ENCODE measurements around the gene UROC1.

UROC1 gene

GRCh38 chr3:126554560-126555525, 37.3 kb upstream of the UROC1 start:
- no peak for DNase-seq (ENCODE audit: low read depth, low spot score)
- no peak overlapping the region for H3K9ac ChIP-seq (ENCODE audit: insufficient read length)
- no peak overlapping the region for H3K27ac ChIP-seq
- no peaks in the 10 kb centered on the region for H3K36me3 ChIP-seq (ENCODE audit: insufficient read depth, low read length)
- no peak for TF ChIP-seq EZH2 (IDR thresholded peaks at IDR 0.05)
- no peak for TF ChIP-seq POLR2AphosphoS5 (IDR thresholded peaks at IDR 0.05; ENCODE audit: borderline replicate concordance, low read depth, low read length)
- TF ChIP-seq FOXP2 (optimal IDR thresholded peaks at IDR 0.05; ENCODE audit: control extremely low read depth, extremely low read length, insufficient read depth) = no peak
- no peak overlapping the region for H3K4me3 ChIP-seq
- no peaks in the 10 kb centered on the region for H3K9me3 ChIP-seq (ENCODE audit: low read depth, low read length)

GRCh38 chr3:126553284-126554084, 35.9 kb upstream of the UROC1 start:
- H3K4me3 ChIP-seq = no peak overlapping the region
- no peaks in the 10 kb centered on the region for H3K9me3 ChIP-seq (ENCODE audit: low read depth, low read length)
- TF ChIP-seq EZH2 (IDR thresholded peaks at IDR 0.05) = no peak
- no peak for TF ChIP-seq FOXP2 (optimal IDR thresholded peaks at IDR 0.05; ENCODE audit: control extremely low read depth, extremely low read length, insufficient read depth)
- TF ChIP-seq POLR2AphosphoS5 (IDR thresholded peaks at IDR 0.05; ENCODE audit: borderline replicate concordance, low read depth, low read length) = no peak
- no peak overlapping the region for H3K27ac ChIP-seq
- no peaks in the 10 kb centered on the region for H3K36me3 ChIP-seq (ENCODE audit: insufficient read depth, low read length)
- H3K9ac ChIP-seq (ENCODE audit: insufficient read length) = no peak overlapping the region
- no peak for DNase-seq (ENCODE audit: low read depth, low spot score)

- no peaks in the 10 kb centered on the region for H3K9me3 ChIP-seq (ENCODE audit: low read depth, low read length)
- DNase-seq (ENCODE audit: low read depth, low spot score) = no peak
- no peak overlapping the region for H3K4me3 ChIP-seq
- no peak for TF ChIP-seq EZH2 (IDR thresholded peaks at IDR 0.05)
- H3K36me3 ChIP-seq (ENCODE audit: insufficient read depth, low read length) = no peaks in the 10 kb centered on the region
- no peak overlapping the region for H3K9ac ChIP-seq (ENCODE audit: insufficient read length)
- no peak overlapping the region for H3K27ac ChIP-seq
Observed at GRCh38 chr3:126552688-126553283, 35.2 kb upstream of the UROC1 start.

GRCh38 chr3:126551839-126552687, 34.5 kb upstream of the UROC1 start:
- H3K9me3 ChIP-seq (ENCODE audit: low read depth, low read length) = no peaks in the 10 kb centered on the region
- H3K4me3 ChIP-seq = no peak overlapping the region
- H3K36me3 ChIP-seq (ENCODE audit: insufficient read depth, low read length) = no peaks in the 10 kb centered on the region
- H3K9ac ChIP-seq (ENCODE audit: insufficient read length) = no peak overlapping the region
- H3K27ac ChIP-seq = no peak overlapping the region
- no peak for DNase-seq (ENCODE audit: low read depth, low spot score)
- TF ChIP-seq EZH2 (IDR thresholded peaks at IDR 0.05) (no peak), FOXP2 (optimal IDR thresholded peaks at IDR 0.05; ENCODE audit: control extremely low read depth, extremely low read length, insufficient read depth) (no peak)

DNA sequence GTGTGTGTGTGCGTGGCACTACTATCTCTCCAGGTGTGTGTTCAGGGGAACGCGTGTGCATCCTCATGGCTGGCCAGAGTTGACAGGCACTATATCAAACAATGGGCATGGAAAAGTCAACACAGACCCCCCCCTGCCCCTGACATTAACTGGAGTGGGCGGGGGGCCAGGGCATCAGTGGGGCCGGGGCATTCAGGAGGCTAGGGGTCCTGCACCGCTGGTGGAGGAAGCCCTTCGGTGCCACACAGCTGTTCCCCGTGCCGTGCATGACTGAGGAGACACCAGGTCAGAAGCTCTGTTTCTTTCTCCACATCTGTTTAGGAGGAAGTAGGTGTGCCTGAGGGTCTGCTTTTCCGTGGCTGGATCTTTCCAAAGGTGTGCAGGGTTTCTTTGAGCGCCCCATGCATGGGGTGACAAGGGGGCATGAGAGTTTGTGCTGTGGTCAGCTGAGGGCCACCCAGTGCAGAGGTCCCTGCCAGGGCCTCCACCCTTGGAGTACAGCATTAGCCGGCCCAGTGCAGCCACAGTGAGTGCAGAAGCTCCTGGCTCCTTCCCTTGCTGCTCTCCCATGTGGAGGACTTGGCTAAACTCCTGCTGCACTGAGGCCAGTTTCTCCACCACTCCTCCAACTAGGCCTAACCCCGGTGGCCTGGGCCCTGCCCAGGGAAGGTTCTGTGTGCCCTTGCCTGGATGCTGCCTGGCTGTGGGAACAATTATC, 33.7 kb upstream of the UROC1 start:
- Histone ChIP-seq H3K4me3 (no peak overlapping the region), H3K9me3 (ENCODE audit: low read depth, low read length) (no peaks in the 10 kb centered on the region), H3K9ac (ENCODE audit: insufficient read length) (no peak overlapping the region), H3K27ac (no peak overlapping the region), H3K36me3 (ENCODE audit: insufficient read depth, low read length) (no peaks in the 10 kb centered on the region)
- TF ChIP-seq EZH2 (IDR thresholded peaks at IDR 0.05) (no peak), POLR2AphosphoS5 (IDR thresholded peaks at IDR 0.05; ENCODE audit: borderline replicate concordance, low read depth, low read length) (no peak), FOXP2 (optimal IDR thresholded peaks at IDR 0.05; ENCODE audit: control extremely low read depth, extremely low read length, insufficient read depth) (no peak)
- DNase-seq (ENCODE audit: low read depth, low spot score) = no peak

DNA sequence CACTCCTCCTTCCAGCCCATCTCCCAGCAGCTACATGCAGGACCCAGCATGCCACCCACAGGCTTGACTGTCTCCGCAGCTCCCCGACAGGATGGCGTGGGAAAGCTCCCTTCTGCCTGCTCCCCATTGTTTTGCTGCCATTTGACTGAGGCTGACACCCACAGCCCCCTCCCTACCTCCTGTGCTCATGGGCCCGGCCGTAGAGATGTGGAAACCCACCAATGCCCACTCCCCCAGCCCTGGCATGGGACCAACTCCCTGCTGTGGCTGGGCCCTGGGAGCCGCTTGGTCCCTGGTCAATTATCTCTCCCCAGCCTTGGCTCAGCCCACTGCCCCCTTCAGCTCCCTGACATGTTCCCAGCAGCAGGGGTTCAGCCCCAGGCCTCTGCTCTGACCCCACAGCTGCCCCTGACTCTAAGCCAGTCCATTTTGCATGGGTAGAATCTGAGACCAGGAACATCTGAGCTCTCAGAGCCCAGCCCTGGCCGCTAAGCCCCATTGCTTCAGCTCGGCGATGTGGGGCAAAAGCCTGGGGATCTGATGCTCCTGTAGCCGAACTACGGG, 33.0 kb upstream of the UROC1 start:
- DNase-seq (ENCODE audit: low read depth, low spot score) = no peak
- Histone ChIP-seq H3K9ac (ENCODE audit: insufficient read length) (no peak overlapping the region), H3K4me3 (no peak overlapping the region), H3K27ac (no peak overlapping the region), H3K36me3 (ENCODE audit: insufficient read depth, low read length) (no peaks in the 10 kb centered on the region), H3K9me3 (ENCODE audit: low read depth, low read length) (no peaks in the 10 kb centered on the region)
- TF ChIP-seq POLR2AphosphoS5 (IDR thresholded peaks at IDR 0.05; ENCODE audit: borderline replicate concordance, low read depth, low read length) (no peak), FOXP2 (optimal IDR thresholded peaks at IDR 0.05; ENCODE audit: control extremely low read depth, extremely low read length, insufficient read depth) (no peak), EZH2 (IDR thresholded peaks at IDR 0.05) (no peak)

DNA sequence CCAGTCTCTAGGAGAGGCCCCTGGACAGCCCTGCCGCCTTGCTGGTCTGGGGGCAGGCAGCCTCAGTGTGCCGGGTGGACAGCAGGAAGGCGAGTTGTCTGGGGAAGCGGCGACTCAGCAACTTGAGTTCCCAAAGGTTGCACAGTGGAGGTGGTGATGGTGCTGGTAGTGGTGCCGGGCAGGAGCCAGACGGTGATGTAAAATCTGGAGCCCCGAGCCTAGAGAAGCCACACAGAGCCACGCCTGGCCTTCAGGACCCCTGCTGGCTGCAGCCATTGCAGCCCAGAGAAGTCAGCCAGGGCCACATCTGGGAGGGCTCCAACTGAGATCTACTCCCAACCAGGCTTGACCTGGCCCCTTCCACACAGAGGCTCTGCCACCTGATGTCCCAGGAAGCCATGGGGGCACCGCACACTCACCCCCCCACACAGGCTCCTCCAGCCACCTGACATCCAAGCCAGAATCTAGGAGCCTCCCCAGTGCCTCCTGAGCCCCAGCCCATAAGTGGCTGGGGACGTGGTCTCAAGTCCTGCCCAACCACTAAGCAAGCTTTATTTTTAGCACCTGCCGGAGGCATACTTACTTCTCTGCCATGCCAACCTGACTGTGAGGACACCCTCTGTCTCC, 32.4 kb upstream of the UROC1 start:
- DNase-seq (ENCODE audit: low read depth, low spot score) = no peak
- TF ChIP-seq FOXP2 (optimal IDR thresholded peaks at IDR 0.05; ENCODE audit: control extremely low read depth, extremely low read length, insufficient read depth) (no peak), POLR2AphosphoS5 (IDR thresholded peaks at IDR 0.05; ENCODE audit: borderline replicate concordance, low read depth, low read length) (no peak), EZH2 (IDR thresholded peaks at IDR 0.05) (no peak)
- H3K9me3 ChIP-seq (ENCODE audit: low read depth, low read length) = no peaks in the 10 kb centered on the region
- no peak overlapping the region for H3K27ac ChIP-seq
- no peak overlapping the region for H3K9ac ChIP-seq (ENCODE audit: insufficient read length)
- H3K36me3 ChIP-seq (ENCODE audit: insufficient read depth, low read length) = no peaks in the 10 kb centered on the region
- no peak overlapping the region for H3K4me3 ChIP-seq

Data from SK-N-MC (cell line).